H1 (cell line): ENCODE results near the gene ARHGAP23.

Source experiments
- CHD1 ChIP-seq: IDR thresholded peaks from 2 replicates; pipeline ENCODE4 v1.6.1; 2012; ENCODE audit warnings: low read depth, low read length, improper control_type of control experiment
- MAFK ChIP-seq: IDR thresholded peaks from 2 replicates; pipeline ENCODE4 v1.6.1; 2012; ENCODE audit warnings: low read depth, mild to moderate bottlenecking, improper control_type of control experiment, low read length
- SIN3A ChIP-seq, 2 experiments: IDR thresholded peaks in 1 of 2; conservative IDR thresholded peaks in 1 of 2; 2 replicates each; pipeline ENCODE4 v1.6.1; 2011 to 2012; ENCODE audit warnings: low read length in 2 of 2, improper control_type of control experiment in 1 of 2, low read depth in 1 of 2, mild to moderate bottlenecking in 1 of 2
- TAF1 ChIP-seq: IDR thresholded peaks from 2 replicates; pipeline ENCODE4 v1.6.1; 2011; ENCODE audit warnings: mild to moderate bottlenecking, low read depth, low read length

DNA sequence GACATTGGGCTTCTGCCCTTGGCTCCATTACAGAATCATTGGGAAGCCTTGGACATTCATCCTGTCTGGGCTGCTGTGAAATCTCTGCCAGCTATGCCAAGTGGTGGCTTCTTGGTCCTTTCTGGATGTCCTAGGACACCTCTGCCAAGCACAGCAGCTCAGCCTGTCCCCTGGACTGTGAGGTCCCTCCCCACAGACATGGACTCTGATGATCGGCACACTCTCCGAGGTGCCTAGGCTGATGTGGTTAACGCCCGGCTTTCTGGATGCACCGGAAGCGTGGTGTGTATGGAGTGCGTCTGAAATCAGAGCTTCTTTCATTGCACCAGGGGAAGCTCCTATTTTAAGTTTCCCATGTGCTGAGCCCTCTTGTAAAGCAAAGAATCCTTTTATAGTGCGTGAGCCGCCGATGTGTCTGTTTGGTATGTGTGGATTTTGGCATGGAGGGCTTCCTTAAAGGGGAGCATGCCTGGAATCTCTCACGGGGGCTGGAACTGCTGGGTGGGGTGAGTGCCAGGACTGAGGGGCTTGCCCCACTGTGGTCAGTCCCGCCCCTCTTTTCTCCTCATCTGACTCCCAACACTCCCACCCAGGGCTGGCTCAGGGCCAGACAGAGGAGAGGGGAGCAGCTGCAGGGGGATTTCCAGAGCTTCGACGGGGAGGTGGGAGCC lies 7.0 kb upstream of the ARHGAP23 start:
- TF ChIP-seq SIN3A (conservative IDR thresholded peaks at IDR 0.05 in 1 of 2, IDR thresholded peaks at IDR 0.05 in 1 of 2; ENCODE audit: low read depth in 1 of 2, low read length in 2 of 2) (no peak), MAFK (no peak), TAF1 (no peak), CHD1 (no peak)
